Type B pancreatic cell (in vitro differentiated cells): Measurements from ENCODE around the gene USP44. TPM values are rescaled to one million over a fixed set of nuclear protein-coding genes. Genes with fewer than 3 reads are reported as not detected.

Experiments
- DNase-seq: peaks from one replicate; pipeline ENCODE4 v3.0.0; 2021; ENCODE audit warnings: mixed read lengths; ENCODE audit not compliant: unreplicated experiment; ENCODE audit errors: extremely low spot score
- H3K27ac Mint-ChIP-seq: 2 replicates; pipeline ENCODE4 v1.8.0; 2021; ENCODE audit warnings: mild to moderate bottlenecking, mixed read lengths
- H3K27me3 Mint-ChIP-seq: 2 replicates; pipeline ENCODE4 v1.8.0; 2021; ENCODE audit warnings: mixed read lengths
- H3K36me3 Mint-ChIP-seq: 2 replicates; pipeline ENCODE4 v1.8.0; 2021; ENCODE audit warnings: mixed read lengths
- H3K4me1 Mint-ChIP-seq: one replicate; pipeline ENCODE4 v1.8.0; 2021; ENCODE audit warnings: mixed read lengths; ENCODE audit not compliant: unreplicated experiment
- H3K4me3 Mint-ChIP-seq: 2 replicates; pipeline ENCODE4 v1.8.0; 2021; ENCODE audit warnings: mild to moderate bottlenecking, mixed read lengths
- H3K9me3 Mint-ChIP-seq: 2 replicates; pipeline ENCODE4 v1.8.0; 2021; ENCODE audit warnings: mixed read lengths
- CTCF ChIP-seq: fragments of 200-600 bp; sonication (generic); conservative IDR thresholded peaks from 2 replicates; pipeline ENCODE4 v1.5.0; 2021; ENCODE audit warnings: antibody characterized with exemption, mild to moderate bottlenecking
- total RNA-seq: library from RNA; stranded (reverse); gene quantifications from 2 replicates; pipeline ENCODE4 v1.2.1, GENCODE V29; 2021; ENCODE audit warnings: low replicate concordance

The USP44 gene
- total RNA-seq, 1 donor from 2014 or later: 0.80 TPM

- Mint-ChIP-seq H3K36me3 (peaks cover 23% of the 10 kb centered on the region), H3K9me3 (no peaks in the 10 kb centered on the region), H3K4me1 (peaks cover 12% of the 10 kb centered on the region), H3K27ac (peak overlapping the region; percentile 95), H3K4me3 (peak overlapping the region; percentile 100), H3K27me3 (no peaks in the 10 kb centered on the region)
- no peak for DNase-seq
- TF ChIP-seq CTCF: no peak
These were observed 77.9 kb downstream of the USP44 start for GRCh38 chr12:95473231-95473883.

GRCh38 chr12:95470300-95470699 is 81.0 kb downstream of the USP44 start:
- no peaks in the 10 kb centered on the region for H3K27me3 Mint-ChIP-seq
- peak overlapping the region; percentile 4 for H3K27ac Mint-ChIP-seq
- H3K4me1 Mint-ChIP-seq: peaks cover 4% of the 10 kb centered on the region
- no peak for TF ChIP-seq CTCF
- peak overlapping the region; percentile 21 for H3K4me3 Mint-ChIP-seq
- no peaks in the 10 kb centered on the region for H3K9me3 Mint-ChIP-seq
- DNase-seq: no peak
- peaks cover 4% of the 10 kb centered on the region for H3K36me3 Mint-ChIP-seq

Other genes with a start within 250 kb of the USP44 start
- 67.6 and 79.8 TPM in 2 replicates for gene METAP2, start 77.3 kb downstream of the USP44 start, total RNA-seq
- 21.2 and 23.5 TPM in 2 replicates for gene NTN4, start 239.3 kb upstream of the USP44 start, total RNA-seq